ENCODE measurements around the gene STK10.

Gene STK10

GRCh38 chr5:172104801-172105701 is 83.0 kb downstream of the STK10 start:
- no peaks in the 10 kb centered on the region for H3K9me3 ChIP-seq (ENCODE audit: control insufficient read depth in 5 of 5, low read length in 5 of 5)
- peaks cover 0 to 58% (median 25%) of the 10 kb centered on the region in 5 donors for H3K36me3 ChIP-seq (ENCODE audit: control insufficient read depth in 5 of 5, insufficient read depth in 5 of 5, low read length in 5 of 5)
- peaks cover 6 to 46% (median 28%) of the 10 kb centered on the region in 5 donors for H3K4me1 ChIP-seq (ENCODE audit: control insufficient read depth in 5 of 5, insufficient read depth in 5 of 5, low read length in 5 of 5)
- H3K9ac ChIP-seq (ENCODE audit: low read length in 5 of 5) = no peak overlapping the region
- H3K27ac ChIP-seq (ENCODE audit: low read depth, low read length) = no peak overlapping the region
- no peaks in the 10 kb centered on the region for H3K27me3 ChIP-seq (ENCODE audit: control insufficient read depth in 5 of 5, insufficient read depth in 4 of 5, low read length in 5 of 5)
- H3K4me3 ChIP-seq (ENCODE audit: low read depth in 1 of 5, low read length in 5 of 5) = no peak overlapping the region

DNA sequence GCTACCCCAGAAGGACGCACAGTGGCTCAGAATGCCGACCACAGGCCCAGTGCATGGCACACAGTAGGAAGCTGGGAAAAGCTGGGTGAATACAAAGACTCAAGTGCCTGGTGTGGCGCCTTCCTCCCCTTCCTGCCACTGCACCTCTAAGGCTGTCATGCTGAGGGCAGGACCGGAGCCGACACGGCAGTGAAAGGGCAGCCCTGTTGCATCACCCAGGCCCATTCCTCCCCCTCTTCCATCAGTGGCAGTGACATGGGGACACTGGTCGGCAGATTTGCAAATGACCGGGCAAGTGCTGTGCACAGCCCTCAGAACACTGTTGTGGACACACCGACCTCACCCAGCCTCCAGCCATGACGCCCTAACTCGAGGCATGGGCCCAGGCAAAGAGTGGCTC is 84.0 kb downstream of the STK10 start:
- Histone ChIP-seq H3K36me3 (ENCODE audit: control insufficient read depth in 5 of 5, insufficient read depth in 5 of 5, low read length in 5 of 5) (peaks cover 0 to 60% (median 25%) of the 10 kb centered on the region in 5 donors), H3K9ac (ENCODE audit: low read length in 5 of 5) (no peak overlapping the region), H3K27ac (ENCODE audit: low read depth, low read length) (no peak overlapping the region), H3K9me3 (ENCODE audit: control insufficient read depth in 5 of 5, low read length in 5 of 5) (no peaks in the 10 kb centered on the region), H3K4me1 (ENCODE audit: control insufficient read depth in 5 of 5, insufficient read depth in 5 of 5, low read length in 5 of 5) (peaks cover 5 to 42% (median 28%) of the 10 kb centered on the region in 5 donors), H3K4me3 (ENCODE audit: low read depth in 1 of 5, low read length in 5 of 5) (no peak overlapping the region), H3K27me3 (ENCODE audit: control insufficient read depth in 5 of 5, insufficient read depth in 4 of 5, low read length in 5 of 5) (no peaks in the 10 kb centered on the region)

GRCh38 chr5:172102913-172103626 is 85.0 kb downstream of the STK10 start:
- H3K36me3 ChIP-seq (ENCODE audit: control insufficient read depth in 5 of 5, insufficient read depth in 5 of 5, low read length in 5 of 5) = peaks cover 0 to 66% (median 27%) of the 10 kb centered on the region in 5 donors
- no peaks in the 10 kb centered on the region for H3K27me3 ChIP-seq (ENCODE audit: control insufficient read depth in 5 of 5, insufficient read depth in 4 of 5, low read length in 5 of 5)
- no peak overlapping the region for H3K9ac ChIP-seq (ENCODE audit: low read length in 5 of 5)
- no peak overlapping the region for H3K27ac ChIP-seq (ENCODE audit: low read depth, low read length)
- no peaks in the 10 kb centered on the region for H3K9me3 ChIP-seq (ENCODE audit: control insufficient read depth in 5 of 5, low read length in 5 of 5)
- no peak overlapping the region for H3K4me3 ChIP-seq (ENCODE audit: low read depth in 1 of 5, low read length in 5 of 5)
- peaks cover 5 to 41% (median 28%) of the 10 kb centered on the region in 5 donors for H3K4me1 ChIP-seq (ENCODE audit: control insufficient read depth in 5 of 5, insufficient read depth in 5 of 5, low read length in 5 of 5)

DNA sequence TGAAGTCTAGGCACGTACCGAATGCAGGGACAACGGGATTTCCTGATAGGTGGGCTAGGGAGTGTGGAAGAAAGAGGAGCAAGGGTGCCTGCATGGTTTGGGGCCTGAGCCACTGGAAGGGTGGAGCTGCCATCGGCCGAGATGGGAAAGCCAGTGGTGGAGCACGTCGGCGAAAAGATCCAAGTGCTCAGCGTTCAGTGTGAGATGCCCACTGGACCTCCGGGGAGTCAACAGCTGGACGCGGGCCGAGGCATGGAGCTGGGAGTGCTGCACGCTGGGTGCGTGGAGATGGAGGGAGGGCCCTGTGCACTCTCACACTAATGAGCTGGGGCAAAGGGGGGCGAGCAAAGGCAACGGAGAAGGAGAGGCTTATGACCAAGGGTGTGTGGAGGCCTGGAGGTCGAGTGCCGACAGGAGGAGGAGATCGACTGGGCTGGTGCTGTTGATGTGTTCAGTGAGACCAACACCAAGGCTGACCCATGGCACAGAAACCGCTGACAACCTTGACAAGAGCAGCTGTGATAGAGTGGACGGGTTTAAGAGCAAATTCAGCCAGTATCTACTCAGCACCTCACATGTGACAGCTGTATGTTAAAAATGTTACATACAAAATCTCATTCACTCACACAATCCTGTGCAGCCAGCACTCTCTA is 85.7 kb downstream of the STK10 start:
- Histone ChIP-seq H3K9me3 (ENCODE audit: control insufficient read depth in 5 of 5, low read length in 5 of 5) (no peaks in the 10 kb centered on the region), H3K36me3 (ENCODE audit: control insufficient read depth in 5 of 5, insufficient read depth in 5 of 5, low read length in 5 of 5) (peaks cover 0 to 72% (median 32%) of the 10 kb centered on the region in 5 donors), H3K9ac (ENCODE audit: low read length in 5 of 5) (no peak overlapping the region), H3K27me3 (ENCODE audit: control insufficient read depth in 5 of 5, insufficient read depth in 4 of 5, low read length in 5 of 5) (no peaks in the 10 kb centered on the region), H3K27ac (ENCODE audit: low read depth, low read length) (no peak overlapping the region), H3K4me1 (ENCODE audit: control insufficient read depth in 5 of 5, insufficient read depth in 5 of 5, low read length in 5 of 5) (peaks cover 5 to 34% (median 21%) of the 10 kb centered on the region in 5 donors), H3K4me3 (ENCODE audit: low read depth in 1 of 5, low read length in 5 of 5) (no peak overlapping the region)

- Histone ChIP-seq H3K4me3 (ENCODE audit: low read depth in 1 of 5, low read length in 5 of 5) (no peak overlapping the region), H3K4me1 (ENCODE audit: control insufficient read depth in 5 of 5, insufficient read depth in 5 of 5, low read length in 5 of 5) (peaks cover 4 to 28% (median 15%) of the 10 kb centered on the region in 5 donors), H3K36me3 (ENCODE audit: control insufficient read depth in 5 of 5, insufficient read depth in 5 of 5, low read length in 5 of 5) (peaks cover 0 to 76% (median 34%) of the 10 kb centered on the region in 5 donors), H3K27me3 (ENCODE audit: control insufficient read depth in 5 of 5, insufficient read depth in 4 of 5, low read length in 5 of 5) (no peaks in the 10 kb centered on the region), H3K9me3 (ENCODE audit: control insufficient read depth in 5 of 5, low read length in 5 of 5) (no peaks in the 10 kb centered on the region), H3K27ac (ENCODE audit: low read depth, low read length) (no peak overlapping the region), H3K9ac (ENCODE audit: low read length in 5 of 5) (no peak overlapping the region)
These were observed 86.3 kb downstream of the STK10 start for GRCh38 chr5:172101547-172102217.

GRCh38 chr5:172098883-172099282 is 89.1 kb downstream of the STK10 start:
- Histone ChIP-seq H3K27ac (ENCODE audit: low read depth, low read length) (no peak overlapping the region), H3K36me3 (ENCODE audit: control insufficient read depth in 5 of 5, insufficient read depth in 5 of 5, low read length in 5 of 5) (peaks cover 0 to 75% (median 29%) of the 10 kb centered on the region in 5 donors)

DNA sequence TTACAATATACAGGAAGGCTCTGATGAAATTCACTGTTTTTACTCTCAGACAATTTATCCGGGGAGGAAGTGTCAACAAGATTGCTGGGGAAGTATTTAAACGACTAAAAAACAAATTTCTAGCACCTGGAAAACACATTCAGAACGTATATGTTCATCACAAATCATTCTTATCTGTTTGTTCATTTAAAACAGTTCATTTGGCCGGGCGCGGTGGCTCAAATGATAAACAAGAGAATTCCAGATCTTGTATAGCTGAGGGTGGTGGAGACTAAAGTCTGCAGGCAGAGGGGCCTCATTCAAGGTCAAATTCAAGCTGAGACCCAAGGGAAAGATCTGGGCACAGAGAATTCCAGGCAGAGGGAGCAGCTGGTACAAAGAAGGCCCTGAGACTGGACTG is 90.0 kb downstream of the STK10 start:
- Histone ChIP-seq H3K9ac (ENCODE audit: low read length in 5 of 5) (no peak overlapping the region), H3K4me3 (ENCODE audit: low read depth in 1 of 5, low read length in 5 of 5) (no peak overlapping the region), H3K27me3 (ENCODE audit: control insufficient read depth in 5 of 5, insufficient read depth in 4 of 5, low read length in 5 of 5) (no peaks in the 10 kb centered on the region), H3K27ac (ENCODE audit: low read depth, low read length) (no peak overlapping the region), H3K9me3 (ENCODE audit: control insufficient read depth in 5 of 5, low read length in 5 of 5) (no peaks in the 10 kb centered on the region), H3K36me3 (ENCODE audit: control insufficient read depth in 5 of 5, insufficient read depth in 5 of 5, low read length in 5 of 5) (peaks cover 0 to 79% (median 35%) of the 10 kb centered on the region in 5 donors), H3K4me1 (ENCODE audit: control insufficient read depth in 5 of 5, insufficient read depth in 5 of 5, low read length in 5 of 5) (peaks cover 2 to 15% (median 11%) of the 10 kb centered on the region in 5 donors)

More at GRCh38 chr5:172098883-172099282, 89.1 kb downstream of the STK10 start:
- no peaks in the 10 kb centered on the region for H3K9me3 ChIP-seq (ENCODE audit: control insufficient read depth in 5 of 5, low read length in 5 of 5)
- H3K9ac ChIP-seq (ENCODE audit: low read length in 5 of 5) = no peak overlapping the region
- H3K4me3 ChIP-seq (ENCODE audit: low read depth in 1 of 5, low read length in 5 of 5) = no peak overlapping the region
- peaks cover 4 to 19% (median 14%) of the 10 kb centered on the region in 5 donors for H3K4me1 ChIP-seq (ENCODE audit: control insufficient read depth in 5 of 5, insufficient read depth in 5 of 5, low read length in 5 of 5)
- no peaks in the 10 kb centered on the region for H3K27me3 ChIP-seq (ENCODE audit: control insufficient read depth in 5 of 5, insufficient read depth in 4 of 5, low read length in 5 of 5)

DNA sequence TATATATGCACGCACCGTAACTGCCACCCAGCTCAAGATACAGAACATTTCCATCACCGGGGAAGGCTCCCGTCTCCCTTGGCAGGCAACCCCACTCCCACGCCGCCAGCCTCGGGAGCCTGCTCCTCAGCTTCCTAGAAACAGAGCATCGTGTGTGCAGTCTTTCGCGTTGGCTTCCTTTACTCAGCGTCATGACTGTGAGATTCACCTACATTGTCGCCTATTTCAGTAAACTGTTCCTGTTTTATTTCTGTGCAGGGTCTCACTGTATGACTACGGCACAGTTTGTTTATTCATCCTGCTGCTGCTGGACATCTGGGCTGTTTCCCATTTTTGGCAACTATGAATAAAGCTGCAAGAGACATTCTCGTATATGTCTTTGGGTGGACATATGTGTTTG is 90.7 kb downstream of the STK10 start:
- H3K36me3 ChIP-seq (ENCODE audit: control insufficient read depth in 5 of 5, insufficient read depth in 5 of 5, low read length in 5 of 5) = peaks cover 0 to 80% (median 39%) of the 10 kb centered on the region in 5 donors
- H3K4me3 ChIP-seq (ENCODE audit: low read depth in 1 of 5, low read length in 5 of 5) = no peak overlapping the region
- no peak overlapping the region for H3K27ac ChIP-seq (ENCODE audit: low read depth, low read length)
- no peak overlapping the region for H3K9ac ChIP-seq (ENCODE audit: low read length in 5 of 5)
- H3K27me3 ChIP-seq (ENCODE audit: control insufficient read depth in 5 of 5, insufficient read depth in 4 of 5, low read length in 5 of 5) = no peaks in the 10 kb centered on the region
- H3K4me1 ChIP-seq (ENCODE audit: control insufficient read depth in 5 of 5, insufficient read depth in 5 of 5, low read length in 5 of 5) = peaks cover 0 to 9% (median 4%) of the 10 kb centered on the region in 5 donors
- no peaks in the 10 kb centered on the region for H3K9me3 ChIP-seq (ENCODE audit: control insufficient read depth in 5 of 5, low read length in 5 of 5)

GRCh38 chr5:172096207-172096940 is 91.7 kb downstream of the STK10 start:
- peaks cover 0 to 78% (median 36%) of the 10 kb centered on the region in 5 donors for H3K36me3 ChIP-seq (ENCODE audit: control insufficient read depth in 5 of 5, insufficient read depth in 5 of 5, low read length in 5 of 5)

More at GRCh38 chr5:172096207-172096940, 91.7 kb downstream of the STK10 start:
- Histone ChIP-seq H3K4me1 (ENCODE audit: control insufficient read depth in 5 of 5, insufficient read depth in 5 of 5, low read length in 5 of 5) (peaks cover 0 to 7% (median 4%) of the 10 kb centered on the region in 5 donors), H3K27me3 (ENCODE audit: control insufficient read depth in 5 of 5, insufficient read depth in 4 of 5, low read length in 5 of 5) (no peaks in the 10 kb centered on the region), H3K9ac (ENCODE audit: low read length in 5 of 5) (no peak overlapping the region), H3K4me3 (ENCODE audit: low read depth in 1 of 5, low read length in 5 of 5) (no peak overlapping the region), H3K27ac (ENCODE audit: low read depth, low read length) (no peak overlapping the region), H3K9me3 (ENCODE audit: control insufficient read depth in 5 of 5, low read length in 5 of 5) (no peaks in the 10 kb centered on the region)
